ENCODE results near the gene TPP1.

Gene TPP1

GRCh38 chr11:6627762-6628241 lies 8.6 kb upstream of the TPP1 start:
- no peak for DNase-seq

- no peak for DNase-seq
Observed at GRCh38 chr11:6626971-6627761, 7.9 kb upstream of the TPP1 start.

GRCh38 chr11:6625832-6626420 lies 6.7 kb upstream of the TPP1 start:
- DNase-seq: no peak

- no peak for DNase-seq
Observed at GRCh38 chr11:6625156-6625831, 6.1 kb upstream of the TPP1 start.

GRCh38 chr11:6623391-6624363 lies 4.5 kb upstream of the TPP1 start:
- DNase-seq: no peak

GRCh38 chr11:6622261-6623171 lies 3.3 kb upstream of the TPP1 start:
- DNase-seq: no peak

- DNase-seq: no peak
Observed at GRCh38 chr11:6621711-6622211, 2.5 kb upstream of the TPP1 start.

GRCh38 chr11:6620636-6621035 lies 1.4 kb upstream of the TPP1 start:
- DNase-seq: no peak

GRCh38 chr11:6618117-6619003 lies 862 bp downstream of the TPP1 start:
- no peak for DNase-seq

GRCh38 chr11:6617315-6617781 lies 1.9 kb downstream of the TPP1 start:
- DNase-seq: no peak

- no peak for DNase-seq
Observed at GRCh38 chr11:6616596-6617250, 2.5 kb downstream of the TPP1 start.

GRCh38 chr11:6615882-6616585 lies 3.2 kb downstream of the TPP1 start:
- DNase-seq: no peak

GRCh38 chr11:6615046-6615445 lies 4.2 kb downstream of the TPP1 start:
- no peak for DNase-seq

GRCh38 chr11:6614446-6614845 lies 4.8 kb downstream of the TPP1 start:
- DNase-seq: no peak

- DNase-seq: no peak
Observed at GRCh38 chr11:6613496-6613895, 5.7 kb downstream of the TPP1 start.

- DNase-seq: peak; percentile 94
Observed at GRCh38 chr11:6612213-6613041, 6.8 kb downstream of the TPP1 start, which contains the start of gene TAF10. Gene TAF10 (minus strand): TSS chr11:6612216. CDS start chr11:6612189, 27 bp downstream.

GRCh38 chr11:6611963-6612212 lies 7.3 kb downstream of the TPP1 start:
- DNase-seq: no peak
